ENCODE data around the gene TTC24.

- TF ChIP-seq CTCF (IDR thresholded peaks at IDR 0.05) (peak; percentile 38 to 67 (median 64)), POLR2A (IDR thresholded peaks at IDR 0.05) (no peak)
Measured at GRCh38 chr1:156627313-156627880, 47.9 kb downstream of the TTC24 start.
